HG03280 (cell line): ENCODE measurements around the gene IGFBP4.

ENCODE experiments used
- ATAC-seq: cut with Tn5 transposase; IDR thresholded peaks from one replicate; pipeline ENCODE4 v1.9.1; 2021; ENCODE audit warnings: mild to moderate bottlenecking, moderate library complexity; ENCODE audit not compliant: unreplicated experiment

The IGFBP4 gene

DNA sequence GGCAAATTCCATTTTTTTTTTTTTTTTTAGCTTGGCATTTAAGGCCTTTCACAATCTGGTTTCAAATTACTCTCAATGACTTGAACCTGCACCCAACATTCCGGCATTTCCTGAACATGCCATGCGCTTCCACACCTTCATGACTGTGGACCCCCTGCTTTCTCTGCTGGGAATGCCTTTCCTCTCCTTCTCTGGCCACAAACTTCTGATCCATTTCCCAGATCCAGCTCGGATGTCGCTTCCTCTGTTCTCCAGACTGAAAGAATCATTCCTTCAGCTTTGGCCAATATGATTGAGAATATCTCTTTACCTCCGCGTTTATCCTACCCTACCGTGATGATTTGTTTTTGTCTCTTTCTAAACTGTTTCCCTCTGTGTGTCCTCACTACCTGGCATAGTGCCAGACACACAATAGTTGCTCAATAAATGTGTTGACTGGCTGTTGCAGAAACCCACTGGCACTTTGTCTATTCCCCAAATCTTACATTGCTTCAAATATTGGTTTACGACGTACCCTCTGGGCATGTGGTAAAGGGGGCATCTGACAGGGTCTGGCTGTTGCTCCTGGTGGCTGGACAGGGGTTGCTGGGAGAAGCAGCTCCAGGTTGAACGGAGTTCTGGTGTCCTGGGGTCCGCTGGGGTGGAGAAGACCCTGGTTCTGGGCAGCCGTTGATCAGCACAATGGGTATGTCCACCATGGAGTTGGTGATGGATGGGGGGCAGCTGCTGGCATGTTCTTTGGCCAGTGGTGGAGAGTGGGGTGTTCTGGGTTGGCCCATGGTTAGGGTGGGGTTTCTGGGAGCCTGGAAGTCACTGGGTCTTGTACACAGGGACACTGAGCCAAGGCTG is 43.5 kb downstream of the IGFBP4 start:
- ATAC-seq = no peak

DNA sequence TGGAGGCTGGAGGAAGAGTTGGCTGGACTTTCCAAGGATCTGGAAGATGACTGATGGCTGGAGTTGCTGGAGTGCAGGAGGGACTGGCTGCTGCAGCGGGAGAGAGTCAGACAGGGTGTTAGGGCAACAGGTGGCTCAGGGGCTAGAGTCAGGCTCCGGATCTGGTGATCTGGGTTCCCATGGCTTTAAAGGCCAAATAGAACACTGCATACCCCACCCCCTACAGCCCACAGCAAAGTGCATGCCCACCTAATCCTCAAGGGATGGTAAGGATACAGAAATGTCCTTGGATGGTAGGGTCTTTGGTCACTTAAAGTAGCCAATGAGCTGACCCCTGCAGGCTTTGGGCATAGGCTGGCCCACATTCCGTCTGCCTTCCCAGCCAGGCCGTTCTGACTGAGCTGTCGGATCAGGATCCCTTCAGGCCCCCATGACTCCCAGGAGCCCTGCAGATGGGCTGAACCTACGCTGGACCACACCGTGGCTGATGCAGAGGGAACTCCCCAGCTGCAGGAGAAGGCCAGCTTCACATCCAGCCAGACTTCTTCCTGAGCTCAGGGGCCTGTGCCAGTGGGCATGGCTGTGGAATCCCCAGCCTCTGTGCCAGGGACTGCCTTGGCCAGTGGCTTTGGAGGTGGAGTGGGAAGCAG is 44.2 kb downstream of the IGFBP4 start:
- ATAC-seq = no peak

DNA sequence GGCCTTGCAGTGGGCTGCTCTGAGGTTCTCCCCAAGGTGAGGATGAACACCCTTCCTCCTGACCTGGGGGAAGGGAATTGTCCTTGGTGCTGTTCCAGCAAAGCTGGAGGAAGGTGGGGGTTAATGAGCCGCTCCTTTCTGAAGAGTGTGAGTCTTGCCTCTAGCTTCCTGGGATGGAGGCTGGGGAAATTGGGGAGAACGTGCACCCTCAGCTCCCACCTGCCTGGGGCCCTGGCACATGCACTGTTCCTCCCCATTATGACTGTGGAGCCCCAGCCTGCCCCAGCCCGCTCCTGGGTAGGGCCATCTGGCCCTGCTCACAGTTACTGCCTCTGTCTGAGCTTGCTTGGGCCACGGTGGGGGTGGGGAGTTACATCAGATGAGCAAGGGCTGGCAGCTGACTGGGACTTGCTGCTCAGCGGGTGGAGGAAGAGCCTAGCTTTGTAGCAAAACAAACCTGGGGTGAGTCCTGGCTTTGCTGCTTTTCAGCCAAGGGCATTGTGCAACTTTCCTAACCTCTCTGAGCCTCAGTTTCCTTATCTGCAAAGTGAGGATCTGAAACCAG is 47.1 kb downstream of the IGFBP4 start:
- ATAC-seq = no peak

DNA sequence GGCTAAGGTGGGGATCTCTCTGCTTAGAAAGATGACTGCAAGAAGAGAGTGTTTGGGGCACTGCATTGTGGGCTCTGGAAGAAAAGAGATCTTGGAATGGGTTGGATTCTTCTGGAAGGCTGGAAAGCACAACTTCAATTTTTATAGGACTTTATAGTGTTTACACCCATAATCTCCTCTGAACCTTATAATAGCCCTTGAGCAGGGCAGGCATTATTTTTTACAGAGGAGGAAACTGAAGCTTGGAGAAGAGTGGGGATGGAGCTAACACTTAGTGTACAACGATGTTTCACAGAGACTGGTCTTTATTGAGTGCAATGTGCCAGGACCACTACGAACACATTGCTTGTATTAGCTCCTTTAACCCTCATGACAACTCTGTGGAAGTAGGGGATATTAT is 47.7 kb downstream of the IGFBP4 start:
- ATAC-seq = no peak

DNA sequence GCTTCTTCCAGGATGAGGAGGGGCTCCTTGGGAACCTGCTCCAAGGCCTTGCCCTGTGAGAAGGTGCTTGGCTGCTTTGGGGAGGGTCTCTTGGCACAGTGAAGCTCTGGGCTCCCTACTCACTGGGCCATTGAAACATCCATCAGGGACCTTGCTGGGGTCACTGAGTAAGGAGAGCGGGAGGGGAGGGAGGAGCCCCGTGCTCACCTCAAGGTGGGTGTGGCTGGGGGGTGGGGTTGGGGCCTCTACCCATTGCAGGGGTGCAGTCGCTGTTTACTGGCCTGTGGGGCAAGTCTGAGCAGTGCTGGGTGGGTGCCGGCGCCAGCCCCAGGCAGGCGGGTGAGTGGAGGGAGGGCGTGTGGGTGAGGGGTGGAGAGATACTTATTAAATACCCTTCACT is 48.2 kb downstream of the IGFBP4 start:
- ATAC-seq = no peak

DNA sequence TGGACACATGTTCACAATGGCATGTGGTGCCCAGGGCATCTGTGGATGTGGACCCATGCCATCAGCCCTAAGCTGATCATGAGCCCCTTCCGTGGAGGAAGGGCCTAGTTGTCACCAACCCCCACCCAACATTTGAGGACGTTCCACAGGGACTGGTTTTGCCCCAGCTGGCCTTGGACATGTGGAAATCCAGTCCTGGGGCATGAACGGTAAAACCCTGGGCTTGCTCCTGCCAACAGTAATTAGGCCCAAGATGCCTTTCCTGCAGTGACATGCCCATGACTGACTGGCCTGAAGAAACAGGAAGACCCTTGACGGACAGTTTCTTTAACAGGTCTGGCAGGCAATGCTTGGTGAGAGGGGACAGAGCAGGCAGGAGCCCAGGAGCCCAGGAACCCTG is 50.4 kb downstream of the IGFBP4 start:
- no peak for ATAC-seq

DNA sequence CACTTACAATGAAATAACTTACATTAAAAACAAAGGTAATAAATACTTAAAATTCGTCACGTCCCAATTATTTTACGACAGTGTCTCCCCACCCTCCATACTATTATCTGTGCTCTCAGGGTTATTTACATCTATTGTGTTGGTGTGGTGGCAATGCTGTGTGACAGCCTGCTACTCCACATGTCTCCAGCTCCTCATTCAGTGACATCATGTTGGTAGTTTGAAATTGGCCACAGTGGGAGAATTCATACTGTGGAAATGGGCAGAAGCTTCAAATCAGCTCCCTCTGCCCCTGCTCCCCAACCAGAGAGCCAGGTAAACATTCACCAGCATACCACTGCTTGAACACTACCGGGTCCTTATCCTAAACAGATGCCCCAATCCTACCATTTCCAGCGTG is 51.9 kb downstream of the IGFBP4 start:
- no peak for ATAC-seq

DNA sequence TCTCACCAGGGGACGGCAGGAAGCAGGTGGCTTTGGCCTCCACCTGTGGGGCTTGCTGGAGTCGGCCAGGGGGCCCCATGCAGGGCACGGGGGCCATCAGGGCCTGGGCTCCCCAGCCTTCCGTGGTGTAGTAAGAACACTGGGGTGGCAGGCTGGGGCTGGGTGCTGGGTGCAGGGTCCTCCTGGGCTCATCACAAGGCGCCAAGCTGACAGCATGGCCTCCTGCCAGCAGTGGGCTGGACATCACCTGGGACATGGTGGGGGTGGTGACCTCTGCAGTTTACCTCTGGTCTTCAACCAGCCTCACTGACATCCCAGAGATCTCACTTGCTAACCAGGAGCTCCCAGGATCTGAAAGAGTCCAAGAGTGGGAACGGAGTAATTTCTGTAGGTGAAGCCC is 52.9 kb downstream of the IGFBP4 start:
- no peak for ATAC-seq

DNA sequence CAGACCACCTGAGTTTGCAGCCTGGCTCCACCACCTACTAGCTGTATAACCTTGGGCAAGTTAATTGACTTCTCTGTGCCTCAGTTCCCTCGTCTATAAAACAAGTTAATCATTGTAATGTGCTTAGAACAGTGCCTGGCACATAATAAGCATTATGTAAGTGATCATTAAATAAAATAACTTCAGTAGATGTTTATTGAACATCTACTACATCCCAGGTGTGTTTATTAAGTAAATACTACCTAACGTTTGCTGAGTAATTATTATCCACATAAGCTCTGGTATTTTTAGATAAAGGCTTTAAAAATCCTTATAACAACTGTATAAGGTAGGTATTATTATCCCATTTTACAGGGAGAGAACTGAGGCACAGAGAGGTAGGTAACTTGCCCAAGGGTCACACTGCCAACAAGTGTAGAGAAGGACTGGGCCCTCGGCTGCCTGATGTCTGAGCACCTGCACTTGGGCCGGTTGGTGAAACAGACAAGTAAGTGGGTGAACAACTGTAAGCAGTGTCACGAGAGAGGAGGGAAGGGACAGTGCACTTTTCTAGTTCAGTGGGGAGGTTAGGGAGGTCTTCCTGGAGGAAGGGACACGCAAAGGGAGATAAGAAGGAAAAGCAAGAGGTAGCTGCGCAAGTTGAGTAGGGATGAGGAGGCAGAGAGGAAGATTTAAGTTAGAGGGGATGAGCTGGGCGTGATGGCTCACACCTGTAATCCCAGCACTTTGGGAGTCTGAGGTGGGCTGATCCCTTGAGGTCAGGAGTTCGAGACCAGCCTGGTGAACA is 53.6 kb downstream of the IGFBP4 start:
- no peak for ATAC-seq

DNA sequence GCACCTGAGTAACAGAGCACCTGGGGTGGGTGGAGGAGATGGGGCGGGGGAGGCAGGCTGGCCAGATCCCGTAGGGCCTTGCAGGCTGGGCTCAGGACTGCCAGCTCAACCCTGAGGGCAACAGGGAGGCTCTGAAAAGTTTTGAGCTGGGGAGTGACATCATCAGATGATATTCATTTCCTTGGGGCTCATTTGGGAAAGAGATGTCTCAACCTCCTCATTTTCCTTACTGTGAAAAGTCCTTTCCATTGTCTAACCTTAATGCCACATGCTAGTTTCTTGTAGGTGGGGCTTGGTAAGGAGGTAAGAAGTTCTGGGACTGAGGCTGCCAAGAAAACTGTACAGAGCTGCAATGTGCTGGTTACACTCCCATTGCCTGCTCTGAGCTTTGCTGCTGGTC is 54.4 kb downstream of the IGFBP4 start:
- ATAC-seq = no peak

DNA sequence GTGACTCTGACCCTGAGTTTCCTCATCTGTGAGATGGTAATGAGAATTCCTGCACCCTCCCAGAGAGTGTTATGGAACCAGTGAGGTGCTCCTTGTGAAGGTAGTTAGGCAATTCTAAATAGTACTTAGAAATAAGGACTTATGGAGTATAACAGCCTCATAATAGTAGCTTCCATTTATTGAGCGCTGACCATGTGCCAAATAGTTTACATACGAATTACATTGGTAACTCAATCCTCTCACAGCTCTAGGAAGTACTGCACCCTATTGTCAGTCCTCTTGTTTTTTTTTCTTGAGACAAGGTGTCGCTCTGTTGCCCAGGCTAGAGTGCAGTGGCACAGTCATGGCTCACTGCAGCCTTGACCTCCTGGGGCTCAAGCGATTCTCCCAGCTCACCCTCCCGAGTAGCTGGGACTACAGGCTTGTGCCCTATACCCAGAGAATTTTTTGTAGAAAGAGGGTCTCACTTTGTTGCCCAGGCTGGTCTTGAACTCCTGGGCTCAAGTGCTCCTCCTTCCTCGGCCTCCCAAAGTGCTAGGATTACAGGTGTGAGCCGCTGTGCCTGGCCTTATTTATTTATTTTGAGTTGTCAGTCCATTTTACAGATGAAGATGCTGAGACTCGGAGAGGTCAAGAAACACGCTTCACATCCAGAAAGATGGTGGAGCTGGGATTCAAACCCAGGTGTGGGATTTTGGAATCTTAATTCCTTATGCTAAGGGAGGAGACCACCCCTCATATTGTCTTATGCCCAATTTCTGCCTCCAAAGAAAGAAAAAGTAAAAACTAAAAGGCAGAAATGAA is 55.2 kb downstream of the IGFBP4 start:
- no peak for ATAC-seq

DNA sequence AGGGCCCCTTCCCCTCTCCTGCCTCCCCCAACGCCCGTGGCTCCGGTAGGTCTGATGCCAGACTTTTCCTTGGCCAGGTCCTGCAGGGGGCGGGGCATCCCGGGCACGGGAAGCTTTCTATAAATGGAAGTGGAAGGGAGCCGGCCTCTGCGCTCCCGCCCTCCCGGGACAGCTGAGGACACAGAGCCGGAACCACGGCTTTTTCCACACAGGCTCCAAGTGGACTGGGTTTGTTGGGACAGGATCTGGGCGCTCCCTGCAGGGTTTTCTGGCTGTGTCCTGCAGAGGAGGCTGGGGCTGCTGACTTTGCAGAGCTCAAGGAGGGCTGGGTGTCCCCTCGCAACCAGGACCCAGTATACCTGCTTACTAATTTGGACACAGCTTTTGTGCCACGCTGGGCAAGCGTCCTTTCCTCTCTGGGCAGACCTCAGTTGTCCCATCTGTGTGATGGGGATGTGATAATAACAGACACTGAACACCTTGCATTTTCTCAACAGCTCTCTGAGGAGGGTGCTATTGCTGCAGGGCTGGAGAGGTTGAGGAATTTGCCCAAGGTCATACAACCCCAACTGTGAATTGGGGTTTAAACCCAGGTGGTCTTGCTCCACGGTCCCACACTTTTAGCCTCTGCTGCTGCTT is 56.4 kb downstream of the IGFBP4 start:
- no peak for ATAC-seq

DNA sequence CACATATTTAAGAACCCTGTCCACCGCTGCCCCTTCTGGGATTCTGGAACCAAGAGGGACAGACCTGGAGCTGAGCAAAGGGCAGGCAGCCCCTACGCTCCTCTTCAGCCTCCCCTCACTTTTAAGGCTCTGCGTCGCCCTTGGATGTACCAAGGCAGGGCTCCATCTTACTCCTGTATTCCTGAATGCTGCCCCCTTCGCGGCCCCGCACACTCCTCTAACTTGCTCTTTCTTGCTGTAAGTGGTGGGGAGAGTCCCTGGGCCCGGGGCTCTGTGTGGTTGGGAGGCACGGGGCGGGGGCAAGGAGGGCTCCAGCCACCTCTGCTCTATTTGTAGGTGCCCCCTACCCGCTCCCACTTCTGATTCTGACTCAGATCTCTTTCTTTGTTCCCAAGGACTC is 56.9 kb downstream of the IGFBP4 start:
- ATAC-seq = no peak

DNA sequence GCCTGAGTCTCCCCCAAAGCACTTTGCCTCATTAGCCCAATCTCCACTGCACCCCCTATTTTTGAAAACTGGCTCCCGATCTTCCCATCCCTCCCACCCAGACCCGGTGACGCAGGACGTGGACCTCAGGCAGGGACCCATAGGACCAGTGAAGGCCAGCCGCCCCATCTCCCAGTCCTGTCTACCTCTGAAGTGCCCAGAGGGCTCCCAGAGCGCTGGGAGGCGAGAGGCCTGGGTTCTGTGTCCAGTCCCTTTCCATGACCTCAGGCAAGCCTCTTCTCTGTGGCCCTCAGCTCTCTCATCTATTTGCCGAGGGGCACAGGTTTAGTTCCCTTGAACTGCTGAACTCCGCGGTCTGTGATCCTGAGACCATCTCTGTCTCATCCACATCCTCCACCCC is 57.5 kb downstream of the IGFBP4 start:
- ATAC-seq = no peak

DNA sequence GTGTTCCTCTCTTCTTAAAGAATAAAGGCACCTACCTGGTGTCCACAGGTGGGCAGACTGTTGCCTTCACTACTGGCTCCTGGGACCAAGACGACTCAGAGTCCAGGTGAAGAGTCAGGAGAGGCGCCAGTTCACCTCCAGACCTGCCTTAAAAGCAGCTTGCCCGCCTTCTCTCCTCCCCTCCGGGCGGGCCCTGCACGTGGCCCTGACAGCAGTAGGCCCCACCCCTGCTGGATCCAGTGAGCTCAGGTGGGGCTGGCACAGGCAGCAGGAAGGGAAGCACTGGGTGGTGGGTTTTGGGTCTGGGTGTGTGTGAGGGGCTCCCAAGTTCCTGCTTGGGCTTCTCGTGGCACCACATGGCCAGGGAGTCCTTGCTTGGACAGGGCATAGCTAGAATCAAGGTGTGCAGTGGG is 58.3 kb downstream of the IGFBP4 start, which contains the start of gene TNS4:
TSS of gene TNS4 (minus strand) at position 125 of the 413 bp plus-strand sequence. CDS start 5,198 bp downstream, outside the sequence.
- no peak for ATAC-seq

DNA sequence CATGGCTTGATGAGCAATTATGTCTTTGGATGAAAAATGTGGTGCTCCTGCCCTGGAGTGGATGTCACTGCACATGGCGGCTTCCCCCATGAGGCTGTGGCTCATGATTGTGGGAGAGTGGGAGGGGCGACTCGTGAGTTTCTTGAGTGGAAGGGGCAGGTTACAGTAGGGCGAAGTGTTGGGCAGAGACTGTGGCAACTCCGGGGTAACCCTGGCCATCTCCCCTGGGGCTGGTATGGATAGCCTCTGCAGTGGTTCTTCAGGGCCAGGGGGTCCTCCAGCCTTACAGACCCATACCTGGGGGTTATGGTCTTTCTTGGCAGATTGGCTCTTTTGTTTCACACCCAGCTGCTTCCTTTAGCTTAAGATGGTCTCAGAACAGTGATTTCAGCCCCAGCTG is 59.5 kb downstream of the IGFBP4 start:
- no peak for ATAC-seq

DNA sequence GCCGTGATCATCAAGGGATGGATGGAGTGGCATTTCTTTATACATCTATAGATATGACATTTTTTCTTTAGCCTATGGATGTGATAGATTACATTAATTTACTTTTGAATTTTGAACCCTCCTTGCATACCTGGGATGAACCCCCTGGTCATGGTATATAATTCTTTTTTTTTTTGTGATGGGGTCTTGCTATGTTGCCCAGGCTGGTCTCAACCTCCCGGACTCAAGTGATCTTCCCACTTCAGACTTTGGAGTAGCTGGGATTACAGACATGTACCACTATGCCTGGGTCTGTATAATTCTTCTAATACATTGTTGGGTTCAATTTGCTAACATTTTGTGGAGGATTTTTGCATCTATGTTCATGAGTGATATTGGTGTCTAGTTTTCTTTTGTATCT is 59.9 kb downstream of the IGFBP4 start:
- ATAC-seq = no peak

DNA sequence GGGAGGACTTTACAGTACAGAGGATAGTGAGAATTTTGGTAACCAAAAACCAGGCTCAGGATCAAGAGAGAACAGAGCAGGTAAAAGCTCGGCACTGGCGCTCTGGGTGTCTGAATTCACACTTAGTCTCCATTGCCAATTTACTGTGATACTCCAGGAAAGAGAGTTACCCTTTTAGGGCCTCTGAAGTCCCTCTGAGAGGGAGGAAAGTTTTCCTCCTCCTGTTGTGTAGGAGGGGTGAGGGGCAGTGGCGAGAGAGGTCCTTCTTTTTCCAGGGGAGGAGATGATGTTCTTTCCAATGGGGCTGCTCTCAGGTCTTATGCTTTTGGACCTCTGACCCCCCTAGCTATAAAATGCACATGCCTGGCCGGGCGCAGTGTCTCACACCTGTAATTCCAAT is 63.5 kb downstream of the IGFBP4 start:
- ATAC-seq = no peak
